ENCODE measurements around the gene JAG2.

JAG2 gene

DNA sequence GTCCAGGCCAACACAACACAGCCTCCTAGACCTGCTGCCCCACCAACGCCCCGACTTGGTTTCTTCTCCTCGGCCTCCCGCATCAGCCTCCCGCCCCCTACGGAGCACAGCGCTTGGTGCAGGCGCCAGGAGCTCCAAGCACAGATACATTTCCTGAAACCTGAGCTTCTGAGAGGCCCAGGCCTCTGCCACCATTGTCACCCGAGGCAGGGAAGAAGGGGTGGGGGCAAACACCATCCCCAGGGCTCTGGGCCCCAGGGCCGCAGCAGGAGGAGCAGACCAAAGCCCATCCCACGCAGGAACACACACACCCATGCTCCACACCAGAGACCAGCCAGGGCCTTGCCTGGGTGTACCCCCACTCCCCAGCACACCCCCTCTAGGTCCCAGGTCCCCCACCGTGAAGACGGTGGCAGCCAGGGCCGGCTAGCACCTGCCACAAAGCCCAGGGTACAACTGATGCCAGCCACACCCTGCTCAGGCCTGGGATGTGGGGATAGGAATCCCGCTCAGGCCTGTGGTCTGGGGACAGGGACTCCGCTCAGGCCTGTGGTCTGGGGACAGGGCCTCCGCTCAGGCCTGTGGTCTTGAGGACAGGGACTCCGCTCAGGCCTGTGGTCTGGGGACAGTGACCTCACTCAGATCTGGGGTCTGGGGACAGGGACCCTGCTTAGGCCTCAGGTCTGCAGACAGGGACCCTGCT lies 5.4 kb downstream of the JAG2 start:
- no peak for DNase-seq

DNA sequence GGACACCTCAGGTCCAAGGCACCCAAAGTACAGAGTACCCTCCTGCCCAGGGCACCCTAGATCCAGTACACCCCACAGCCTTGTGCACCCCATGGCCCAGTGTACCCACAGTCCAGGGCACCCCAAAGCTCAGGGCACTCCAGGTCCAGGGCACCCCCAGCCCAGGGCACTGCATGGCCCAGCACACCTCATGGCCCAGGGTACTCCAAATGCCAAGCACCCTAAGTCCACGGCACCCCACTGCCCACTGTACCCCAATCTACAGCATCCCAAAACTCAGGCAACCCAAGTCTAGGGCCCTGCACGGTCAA lies 6.0 kb downstream of the JAG2 start:
- no peak for DNase-seq

DNA sequence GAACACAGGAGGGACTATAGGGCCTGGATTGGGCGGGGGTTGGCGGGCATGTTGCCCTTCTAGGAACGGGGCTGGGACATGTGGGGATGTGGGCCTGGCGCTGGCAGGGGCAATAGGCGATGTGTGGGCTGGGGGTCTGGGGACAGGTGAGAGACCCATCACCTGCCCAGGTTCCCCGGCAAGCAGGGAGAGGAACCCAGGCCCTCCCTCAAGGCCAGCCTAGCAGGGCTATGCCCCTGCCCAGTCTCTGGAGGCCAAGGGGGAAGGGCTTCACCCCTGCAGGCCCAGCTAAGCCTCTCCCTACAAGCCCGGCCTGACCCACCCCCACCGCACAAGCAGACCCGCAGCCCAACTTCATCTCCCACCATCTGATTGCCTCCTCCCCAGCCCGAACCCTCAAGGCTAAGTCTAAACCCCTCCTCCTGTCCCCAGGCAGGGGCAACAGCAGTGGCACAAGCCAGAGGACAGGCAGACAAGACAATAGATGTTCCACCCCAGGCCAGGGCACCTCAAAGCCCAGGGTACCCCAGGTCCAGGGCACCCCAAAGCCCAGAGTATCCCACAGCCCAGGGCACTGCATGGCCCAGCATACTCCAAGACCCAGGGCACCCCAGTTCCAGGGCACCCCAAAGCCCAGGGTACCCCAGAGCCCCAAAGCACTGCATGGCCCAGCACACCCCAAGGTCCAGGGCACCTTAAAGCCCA lies 6.5 kb downstream of the JAG2 start:
- no peak for DNase-seq

DNA sequence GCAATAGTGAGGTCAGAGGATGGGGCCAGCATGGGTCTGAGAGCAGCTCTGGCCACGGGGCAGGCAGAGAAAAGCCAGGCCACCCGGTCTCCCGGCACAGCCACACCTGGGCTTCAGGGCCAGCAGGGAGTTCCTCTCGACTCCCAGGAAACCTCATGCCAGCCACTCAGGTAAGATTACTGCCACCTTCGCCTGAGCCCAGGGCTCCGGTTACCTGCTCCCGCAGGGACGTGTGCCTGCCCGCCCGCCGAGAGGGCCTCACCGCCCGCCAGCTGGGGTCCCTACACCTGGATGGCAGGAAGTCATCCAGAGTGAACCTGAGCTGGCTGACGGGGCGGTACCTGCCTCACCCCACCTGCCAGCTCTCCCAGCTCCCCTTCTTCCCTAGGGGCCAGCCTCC lies 7.3 kb downstream of the JAG2 start:
- DNase-seq: no peak

DNA sequence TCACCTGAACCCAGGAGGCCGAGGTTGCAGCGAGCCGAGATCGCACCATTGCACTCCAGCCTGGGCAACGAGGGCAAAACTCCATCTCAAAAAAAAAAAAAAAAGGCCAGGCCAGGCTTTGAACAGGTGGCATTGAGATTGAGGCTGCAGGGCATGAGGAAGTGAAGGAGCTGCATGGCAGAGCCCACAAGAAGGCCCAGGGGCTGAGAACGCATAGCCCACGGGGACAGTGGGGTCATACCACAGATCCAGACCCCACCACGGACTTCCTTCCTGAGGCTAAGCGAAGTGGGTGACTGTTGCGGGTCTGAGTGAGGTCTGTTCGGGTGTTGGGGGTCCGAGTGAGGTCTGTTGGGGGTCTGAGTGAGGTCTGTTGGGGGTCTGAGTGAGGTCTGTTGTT lies 7.8 kb downstream of the JAG2 start:
- DNase-seq: no peak

DNA sequence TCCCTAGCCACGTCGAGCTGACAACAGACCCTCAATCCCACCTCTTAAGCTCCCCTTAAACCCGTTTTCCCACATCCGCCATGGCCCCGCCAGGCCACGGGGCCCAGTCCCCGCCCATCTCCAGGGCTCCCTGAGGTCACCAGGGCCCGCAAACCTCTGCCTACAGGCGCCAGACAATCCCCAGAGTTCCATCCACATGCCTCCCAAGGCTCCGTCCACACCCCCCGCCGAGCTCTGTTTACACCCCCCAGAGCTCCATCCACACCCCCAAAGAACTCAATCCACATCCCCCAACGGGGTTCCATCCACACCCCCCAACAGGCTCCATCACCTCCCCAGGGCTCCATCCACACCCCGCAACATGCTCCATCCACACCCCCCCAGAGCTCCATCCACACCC lies 9.2 kb downstream of the JAG2 start:
- no peak for DNase-seq

DNA sequence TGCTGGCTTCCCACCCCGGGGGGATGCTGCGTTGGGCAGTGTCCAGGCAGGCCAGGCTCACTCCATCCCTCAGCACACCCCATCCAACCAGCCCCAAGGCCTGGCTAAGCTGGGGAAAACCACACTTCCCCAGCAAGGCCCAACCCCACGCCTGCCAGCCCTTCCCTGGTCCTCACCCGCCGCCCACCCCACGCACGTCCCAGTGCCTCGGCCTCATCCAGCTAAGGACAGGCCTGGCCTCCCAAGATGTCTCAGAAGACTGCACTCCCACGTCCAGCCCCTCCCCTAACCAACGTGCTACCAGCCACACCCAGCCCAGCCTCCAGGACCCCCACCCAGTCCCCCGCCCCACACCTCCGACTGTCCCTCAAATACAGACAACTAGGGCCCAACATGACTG lies 9.8 kb downstream of the JAG2 start:
- DNase-seq: no peak

DNA sequence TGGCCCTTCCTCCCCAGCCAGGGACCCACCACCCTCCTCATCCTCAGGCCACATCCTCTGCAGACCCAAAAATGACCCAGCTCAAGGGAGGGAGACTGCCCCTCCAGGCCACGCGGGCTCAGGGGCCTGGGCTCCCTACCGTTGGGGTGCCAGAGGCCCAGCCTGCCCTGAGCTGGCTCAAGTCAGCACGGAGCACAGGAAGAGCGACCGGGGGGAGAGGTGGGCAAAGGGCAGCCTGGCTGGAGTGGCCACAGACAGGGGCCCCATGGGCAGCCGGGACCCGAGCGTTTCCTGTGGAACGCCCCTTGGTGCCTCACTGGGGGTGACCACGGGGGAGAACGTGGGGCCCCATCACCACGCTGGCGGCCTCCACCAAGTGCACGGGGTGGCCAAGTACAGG lies 10.7 kb downstream of the JAG2 start:
- no peak for DNase-seq

DNA sequence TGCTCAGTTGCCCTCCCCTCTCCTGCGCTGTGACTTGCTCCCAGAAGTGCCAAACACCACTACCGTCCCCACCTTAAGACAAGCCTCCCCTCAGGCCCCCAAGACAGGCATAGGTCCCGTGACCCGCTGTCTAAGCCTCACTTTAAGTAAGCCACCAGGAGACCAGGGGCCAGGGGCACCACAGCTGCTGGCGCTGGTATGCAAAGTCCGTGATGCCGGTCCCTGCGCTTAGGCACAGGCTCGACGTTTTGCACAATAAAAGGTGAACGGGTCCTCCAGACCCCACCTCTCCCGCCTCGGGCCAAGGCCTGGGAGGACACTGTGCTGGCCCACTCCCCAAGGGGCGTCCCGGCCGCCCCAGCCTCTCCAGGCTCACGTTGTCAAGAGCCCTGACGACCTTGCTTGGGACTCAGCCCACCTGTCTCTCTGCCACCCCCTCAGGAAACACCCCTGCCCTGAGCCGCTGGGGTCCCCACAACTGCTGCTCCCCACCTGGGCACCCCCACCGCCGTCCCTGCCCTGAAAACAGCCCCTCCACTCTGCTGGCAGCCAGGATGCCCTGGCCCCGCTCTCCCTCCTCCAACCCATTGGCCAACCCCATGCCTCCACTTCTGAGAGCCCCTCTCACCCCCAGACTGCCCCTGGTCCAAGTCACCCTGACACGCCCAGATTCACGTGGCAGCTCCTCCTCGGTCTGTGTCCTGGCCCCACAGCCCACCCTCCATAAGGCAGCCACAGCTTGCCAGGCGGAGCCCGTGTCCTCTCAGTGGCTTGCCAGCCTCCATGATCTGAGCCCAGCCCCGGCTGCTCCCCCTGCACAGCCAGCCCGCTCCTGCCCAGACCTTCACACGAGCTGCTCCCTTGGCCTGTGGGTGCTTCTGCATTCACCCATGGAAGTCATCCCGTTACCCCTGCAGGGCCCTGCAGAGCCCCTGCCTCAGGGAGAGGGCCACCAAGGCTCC lies 11.9 kb downstream of the JAG2 start:
- DNase-seq: no peak

DNA sequence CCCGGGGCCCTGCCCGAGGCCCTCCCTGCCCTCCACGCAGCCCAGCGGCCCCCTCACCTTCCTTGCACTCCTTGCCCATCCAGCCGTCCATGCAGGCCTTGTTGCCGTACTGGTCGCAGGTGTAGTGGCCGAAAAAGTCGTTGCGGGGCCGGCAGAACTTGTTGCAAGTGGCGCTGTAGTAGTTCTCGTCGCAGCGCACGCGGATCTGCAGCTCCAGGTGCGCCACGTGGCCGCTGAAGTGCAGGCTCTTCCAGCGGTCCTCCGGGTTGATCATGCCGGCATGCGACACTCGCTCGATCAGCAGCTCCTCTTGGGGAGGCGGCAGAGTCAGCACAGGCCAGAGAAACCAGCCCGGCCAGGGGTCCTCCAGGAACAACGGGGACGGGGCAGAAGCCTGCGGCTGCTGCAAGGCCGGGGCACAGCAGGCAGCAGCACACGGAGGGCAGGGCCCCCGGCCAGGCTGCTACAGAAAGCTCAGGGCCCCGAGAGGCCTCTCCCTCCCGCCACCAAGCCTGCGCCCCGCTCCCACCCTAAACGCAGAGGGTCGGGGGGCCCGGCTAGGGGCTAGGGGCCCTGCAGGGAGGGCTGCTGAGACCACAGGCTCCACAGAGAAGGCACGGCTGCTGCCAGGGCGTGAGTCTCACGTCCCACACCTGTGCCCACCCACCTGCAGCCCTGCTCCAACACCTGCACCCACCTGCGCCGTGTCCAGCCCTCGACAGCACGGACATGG lies 12.7 kb downstream of the JAG2 start:
- no peak for DNase-seq

DNA sequence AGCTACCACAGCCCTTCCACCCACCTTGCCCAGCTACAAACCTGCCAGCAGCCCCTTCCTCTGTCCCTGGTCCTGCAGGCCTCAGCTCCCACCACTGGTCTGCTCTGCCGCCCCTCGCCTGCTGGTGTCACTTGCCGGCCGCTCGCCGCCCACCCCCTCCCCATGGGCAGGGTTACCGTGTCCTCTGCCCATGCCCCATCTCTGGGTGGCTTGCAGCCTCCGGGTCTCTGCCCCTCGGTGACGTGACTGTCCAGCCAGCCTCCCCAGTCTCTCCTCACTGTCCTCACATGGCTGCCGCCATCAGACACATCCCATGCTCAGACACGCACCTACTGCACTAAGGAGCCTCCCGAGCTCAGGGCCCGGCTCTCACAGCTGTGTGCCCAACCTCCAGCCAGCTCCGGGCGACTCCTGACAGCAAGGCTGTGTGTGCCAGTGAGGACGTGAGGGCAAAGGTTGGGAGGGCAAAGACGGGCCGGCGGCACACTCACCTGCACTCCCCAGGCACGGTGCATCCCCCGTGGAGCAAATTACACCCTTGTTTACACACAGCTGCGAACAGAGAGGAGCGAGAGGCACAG lies 13.4 kb downstream of the JAG2 start:
- DNase-seq: no peak

DNA sequence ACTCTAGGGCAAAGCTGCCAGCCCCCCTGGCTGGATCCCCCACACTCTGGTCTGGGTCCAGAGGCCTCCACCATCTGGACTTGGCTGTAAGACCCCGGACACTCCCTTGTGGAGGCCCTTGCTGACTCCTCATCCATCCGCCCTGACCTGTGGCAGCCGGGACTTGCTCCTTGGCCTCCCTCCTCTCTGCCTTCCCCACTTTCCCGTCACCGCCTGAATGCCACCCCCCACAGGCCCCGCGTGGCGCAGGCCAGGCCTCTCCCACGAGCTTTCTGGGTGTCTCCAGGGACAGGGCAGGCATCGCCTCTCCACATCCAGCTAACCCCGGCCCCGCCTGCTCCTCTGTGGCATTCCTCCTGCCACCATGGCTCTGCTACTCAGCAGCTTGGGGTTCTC lies 14.1 kb downstream of the JAG2 start:
- DNase-seq: no peak

DNA sequence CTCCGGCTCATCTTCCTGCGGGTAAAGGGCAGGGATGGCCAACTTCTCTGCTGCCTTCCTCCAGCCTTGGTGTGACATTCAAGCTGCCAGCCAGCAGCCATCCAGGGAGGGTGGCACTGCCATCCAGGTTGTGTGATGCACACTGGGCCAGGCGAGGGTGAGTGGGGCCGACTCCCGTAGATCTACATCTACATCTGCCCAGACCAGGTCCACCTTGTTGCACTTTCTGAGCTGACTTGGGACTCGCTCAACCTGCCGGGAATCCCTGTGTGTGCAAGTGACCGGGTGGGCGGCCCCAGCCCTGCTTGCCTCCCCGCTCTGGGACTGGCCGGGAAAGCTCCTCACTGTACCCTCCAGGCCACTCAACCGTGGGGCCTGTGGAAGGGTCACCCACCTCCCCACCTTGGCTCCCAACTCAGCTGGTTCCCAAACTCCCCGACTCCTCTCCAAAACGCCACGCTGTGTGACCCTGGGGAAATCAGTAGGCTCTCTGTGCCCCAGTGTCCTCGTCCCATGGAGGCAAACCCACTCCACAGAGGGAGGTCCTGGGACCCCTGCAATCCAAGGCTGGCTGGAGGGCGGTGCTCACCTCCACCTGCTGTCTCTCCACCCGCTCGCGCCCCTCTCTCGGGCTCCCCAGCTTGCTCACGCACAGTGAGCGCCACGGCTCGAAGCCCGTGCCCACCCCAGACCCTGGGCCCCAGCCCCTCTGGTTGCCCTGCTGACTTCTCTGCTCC lies 14.7 kb downstream of the JAG2 start:
- no peak for DNase-seq

DNA sequence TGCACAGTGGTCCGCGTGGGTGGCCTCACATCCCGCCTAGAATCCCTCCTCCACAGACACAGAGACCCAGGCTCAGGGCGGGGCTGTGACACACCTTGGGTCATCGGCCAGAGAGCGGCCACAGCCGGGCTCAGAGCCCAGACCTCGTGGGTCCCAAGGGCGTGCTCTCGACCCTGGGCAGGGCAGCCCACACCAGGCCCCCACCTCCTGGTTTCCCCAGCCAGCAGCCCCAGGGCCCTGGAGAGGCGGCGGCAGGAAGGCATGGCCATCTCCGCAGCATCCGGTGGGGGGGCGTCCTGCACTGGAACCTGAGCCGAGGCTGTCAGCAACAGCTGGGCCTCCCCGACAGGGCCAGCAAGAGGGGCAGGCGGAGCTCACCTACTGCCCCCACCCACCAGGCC lies 15.2 kb downstream of the JAG2 start:
- no peak for DNase-seq

DNA sequence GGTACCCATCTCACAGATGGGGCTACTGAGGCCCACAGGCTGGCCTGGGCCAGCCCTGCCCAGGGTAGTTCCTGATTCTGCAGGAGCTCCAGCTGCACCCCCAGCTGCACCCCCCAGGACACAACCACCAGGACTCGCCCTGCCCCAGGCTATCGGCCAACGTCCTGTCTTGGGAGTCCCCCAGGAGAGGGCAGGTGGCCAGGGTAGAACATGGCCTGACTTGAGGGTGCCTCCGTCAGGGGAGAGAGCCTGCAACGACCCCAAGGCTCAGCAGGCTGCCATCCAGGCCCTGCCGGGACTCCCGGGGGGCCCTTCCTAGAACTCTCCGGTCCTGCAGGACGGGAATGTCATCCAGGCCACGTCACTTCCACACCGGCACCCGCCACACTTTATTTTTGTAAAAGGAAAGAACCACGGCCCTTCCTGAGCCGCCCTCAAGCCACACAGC lies 15.8 kb downstream of the JAG2 start:
- no peak for DNase-seq

DNA sequence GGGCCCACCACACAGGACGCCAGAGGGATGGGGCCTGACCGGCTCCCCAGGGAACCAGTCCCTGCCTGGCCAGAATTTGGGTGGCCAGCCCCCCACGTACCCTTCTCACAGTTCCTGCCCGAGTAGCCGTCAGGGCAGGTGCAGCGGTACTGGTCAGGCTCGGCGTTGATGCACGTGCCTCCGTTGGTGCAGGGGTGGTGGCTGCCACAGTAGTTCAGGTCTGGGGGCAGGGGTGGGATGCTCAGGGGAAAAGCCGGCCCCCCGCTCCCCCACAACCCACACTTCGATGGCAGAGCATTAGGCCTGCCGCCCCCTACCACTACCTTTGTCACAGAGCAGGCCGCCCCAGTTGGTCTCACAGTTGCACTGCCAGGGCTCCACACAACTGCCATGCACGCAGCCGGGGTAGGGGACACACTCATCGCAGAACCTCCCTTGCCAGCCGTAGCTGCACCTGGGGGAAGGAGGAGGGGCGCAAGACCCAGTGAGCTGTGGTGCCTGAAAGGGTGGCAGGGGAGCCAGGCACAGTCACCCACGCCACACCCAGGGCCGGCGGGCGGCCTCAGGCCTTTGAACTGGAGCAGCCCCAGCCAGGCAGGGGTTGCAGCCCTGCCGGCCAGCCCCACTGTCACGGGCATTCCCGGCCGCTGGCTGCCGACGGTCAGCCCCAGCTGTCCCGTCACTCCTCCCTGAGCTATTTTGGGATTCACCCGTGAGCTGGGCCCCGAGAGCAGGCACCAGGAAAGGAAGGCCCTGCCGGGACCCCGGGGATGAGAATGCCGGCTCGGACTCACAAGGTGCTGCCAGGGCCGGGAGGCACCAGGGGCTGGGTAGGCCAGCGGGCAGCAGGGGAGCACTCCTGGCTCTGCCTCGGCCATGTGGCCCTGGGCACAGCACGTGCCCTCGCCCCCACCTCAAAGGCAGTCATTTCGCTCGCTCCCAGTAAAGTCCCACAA lies 16.5 kb downstream of the JAG2 start:
- no peak for DNase-seq

DNA sequence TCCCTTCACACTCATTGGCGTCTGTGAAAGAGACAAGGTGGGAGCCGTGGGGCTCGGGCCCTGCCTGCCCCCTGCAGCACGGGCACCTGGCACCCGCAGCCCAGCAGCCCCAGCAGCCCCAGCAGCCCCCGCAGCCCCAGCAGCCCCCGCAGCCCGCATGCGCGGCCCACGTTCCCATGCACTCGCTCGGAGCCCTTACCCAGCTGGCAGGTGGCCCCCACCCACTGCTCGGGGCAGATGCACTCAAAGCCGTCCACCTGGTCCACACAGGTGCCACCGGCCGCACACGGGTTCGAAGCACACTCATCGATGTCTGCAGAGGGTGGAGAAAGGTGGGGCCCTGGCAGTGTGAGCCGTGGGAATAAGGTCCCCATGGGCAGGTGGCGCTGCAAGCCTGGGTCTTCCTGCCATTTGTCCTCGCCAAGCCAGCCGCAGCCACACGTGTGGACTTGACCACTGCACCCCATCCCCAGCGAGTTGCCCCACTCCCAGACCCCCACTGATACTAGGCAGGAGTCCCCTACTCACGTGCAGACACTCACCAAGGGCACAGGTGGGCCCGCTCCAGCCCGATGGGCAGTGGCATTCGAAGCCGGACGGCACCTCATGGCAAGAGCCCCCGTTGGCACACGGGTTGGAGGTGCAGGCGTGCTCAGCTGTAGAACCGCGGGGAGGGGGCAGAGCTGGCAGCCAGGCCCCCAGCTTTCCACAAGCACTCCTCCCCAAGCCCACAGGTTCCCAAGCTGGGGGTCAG lies 17.3 kb downstream of the JAG2 start:
- no peak for DNase-seq

DNA sequence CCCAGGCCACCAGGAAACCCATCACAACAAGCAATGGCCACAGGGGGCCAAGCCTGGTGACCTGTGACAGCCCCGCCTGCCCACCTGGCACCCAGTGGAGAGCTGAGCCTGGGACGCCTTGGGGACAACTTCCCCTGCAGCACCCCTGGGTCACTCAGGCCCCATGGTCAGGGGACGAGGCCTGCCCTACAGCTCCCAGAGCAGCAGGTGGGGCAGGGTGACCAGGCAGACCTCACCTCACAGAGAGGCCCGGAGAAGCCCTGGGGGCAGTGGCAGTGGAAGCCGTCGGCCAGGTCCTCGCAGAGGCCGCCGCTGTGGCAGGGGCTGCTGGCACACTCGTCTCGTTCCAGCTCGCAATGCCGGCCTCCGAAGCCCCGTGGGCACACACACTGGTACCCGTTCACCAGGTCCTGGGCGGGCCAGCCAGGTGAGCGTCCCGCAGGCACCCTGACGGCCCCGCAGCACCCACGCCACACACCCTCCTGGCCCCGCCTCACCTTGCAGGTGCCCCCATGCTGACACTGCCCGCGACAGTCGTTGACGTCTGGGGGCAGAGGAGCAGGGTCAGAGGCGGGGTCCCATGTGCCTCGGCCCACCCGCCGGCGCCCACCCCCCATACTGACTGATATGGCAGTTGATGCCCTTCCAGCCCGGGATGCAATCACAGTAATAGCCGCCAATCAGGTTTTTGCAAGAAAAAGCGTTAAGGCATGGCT lies 18.1 kb downstream of the JAG2 start:
- no peak for DNase-seq

DNA sequence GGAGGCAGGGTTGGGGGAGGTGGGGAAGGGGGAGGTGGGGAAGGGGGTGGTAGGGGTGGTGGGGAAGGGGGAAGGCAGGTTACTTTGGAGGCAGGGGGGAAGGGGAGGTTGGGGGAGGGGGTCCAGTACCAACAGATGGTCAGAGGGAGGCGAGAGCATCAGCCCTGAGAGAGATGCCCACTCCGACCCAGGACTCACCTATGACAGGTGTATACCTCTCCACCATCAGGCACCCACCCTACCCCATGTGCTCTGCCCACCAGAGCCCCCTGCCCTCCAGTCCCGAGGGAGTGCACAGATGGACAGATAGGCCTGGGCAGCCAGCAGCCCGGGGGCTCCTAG lies 18.6 kb downstream of the JAG2 start:
- DNase-seq: no peak
